Measurements from ENCODE around the gene DYRK2.

GRCh38 chr12:67697443-67697842, 48.9 kb downstream of the DYRK2 start:
- TF ChIP-seq EZH2 (IDR thresholded peaks at IDR 0.05; ENCODE audit: borderline replicate concordance, low read depth, low read length, severe bottlenecking) (no peak), CTCF (IDR thresholded peaks at IDR 0.05; ENCODE audit: extremely low read depth in 1 of 2, insufficient read depth in 1 of 2, low read depth in 1 of 2, low read length in 2 of 2) (no peak), POLR2A (IDR thresholded peaks at IDR 0.05; ENCODE audit: low read depth, low read length) (no peak), MAX (IDR thresholded peaks at IDR 0.05; ENCODE audit: insufficient read depth, insufficient read length) (no peak), POLR2AphosphoS5 (IDR thresholded peaks at IDR 0.05; ENCODE audit: insufficient read depth, low read depth, low read length) (no peak)
